ENCODE data around the gene SEC31B.
A peak's percentile ranks its signal among the peaks of the same experiment; 100 is the strongest.

DNA sequence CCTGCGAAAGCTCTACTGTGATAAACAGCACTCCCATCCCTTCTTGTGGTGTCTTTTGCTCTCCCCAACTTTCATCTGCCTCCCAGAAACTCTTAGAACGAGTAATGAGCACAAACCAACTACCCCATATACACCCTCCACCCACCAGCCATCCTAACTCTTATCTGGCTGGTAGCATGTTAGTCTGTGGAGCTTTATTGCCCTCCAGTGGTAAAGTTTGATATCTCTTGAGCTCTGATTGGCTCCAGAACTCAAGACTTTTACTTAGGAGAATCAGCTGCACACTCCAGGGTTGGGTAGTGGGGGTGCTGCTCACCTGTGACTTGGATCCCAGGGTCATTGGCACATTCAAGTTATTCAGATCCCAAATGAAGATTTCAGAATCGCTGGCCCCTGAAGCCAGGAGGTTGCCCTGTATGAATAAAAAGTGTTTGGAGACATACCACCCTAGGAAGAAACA lies 10.9 kb downstream of the SEC31B start:
- TF ChIP-seq, protein P1, sequence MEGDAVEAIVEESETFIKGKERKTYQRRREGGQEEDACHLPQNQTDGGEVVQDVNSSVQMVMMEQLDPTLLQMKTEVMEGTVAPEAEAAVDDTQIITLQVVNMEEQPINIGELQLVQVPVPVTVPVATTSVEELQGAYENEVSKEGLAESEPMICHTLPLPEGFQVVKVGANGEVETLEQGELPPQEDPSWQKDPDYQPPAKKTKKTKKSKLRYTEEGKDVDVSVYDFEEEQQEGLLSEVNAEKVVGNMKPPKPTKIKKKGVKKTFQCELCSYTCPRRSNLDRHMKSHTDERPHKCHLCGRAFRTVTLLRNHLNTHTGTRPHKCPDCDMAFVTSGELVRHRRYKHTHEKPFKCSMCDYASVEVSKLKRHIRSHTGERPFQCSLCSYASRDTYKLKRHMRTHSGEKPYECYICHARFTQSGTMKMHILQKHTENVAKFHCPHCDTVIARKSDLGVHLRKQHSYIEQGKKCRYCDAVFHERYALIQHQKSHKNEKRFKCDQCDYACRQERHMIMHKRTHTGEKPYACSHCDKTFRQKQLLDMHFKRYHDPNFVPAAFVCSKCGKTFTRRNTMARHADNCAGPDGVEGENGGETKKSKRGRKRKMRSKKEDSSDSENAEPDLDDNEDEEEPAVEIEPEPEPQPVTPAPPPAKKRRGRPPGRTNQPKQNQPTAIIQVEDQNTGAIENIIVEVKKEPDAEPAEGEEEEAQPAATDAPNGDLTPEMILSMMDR (IDR thresholded peaks at IDR 0.05; ENCODE audit: poor library complexity) = peak; percentile 63
- TF ChIP-seq EZH2phosphoT487 (IDR thresholded peaks at IDR 0.05; ENCODE audit: low read depth, severe bottlenecking, unreplicated experiment) (no peak), EZH2 (IDR thresholded peaks at IDR 0.05; ENCODE audit: borderline replicate concordance) (no peak)
